ENCODE results near the gene AFMID. TPM values are rescaled to one million over a fixed set of nuclear protein-coding genes. Genes with fewer than 3 reads are reported as not detected.

AFMID gene
- total and polyA plus RNA-seq, 2 experiments from 2014 or later, result 38.0 to 47.5 TPM

DNA sequence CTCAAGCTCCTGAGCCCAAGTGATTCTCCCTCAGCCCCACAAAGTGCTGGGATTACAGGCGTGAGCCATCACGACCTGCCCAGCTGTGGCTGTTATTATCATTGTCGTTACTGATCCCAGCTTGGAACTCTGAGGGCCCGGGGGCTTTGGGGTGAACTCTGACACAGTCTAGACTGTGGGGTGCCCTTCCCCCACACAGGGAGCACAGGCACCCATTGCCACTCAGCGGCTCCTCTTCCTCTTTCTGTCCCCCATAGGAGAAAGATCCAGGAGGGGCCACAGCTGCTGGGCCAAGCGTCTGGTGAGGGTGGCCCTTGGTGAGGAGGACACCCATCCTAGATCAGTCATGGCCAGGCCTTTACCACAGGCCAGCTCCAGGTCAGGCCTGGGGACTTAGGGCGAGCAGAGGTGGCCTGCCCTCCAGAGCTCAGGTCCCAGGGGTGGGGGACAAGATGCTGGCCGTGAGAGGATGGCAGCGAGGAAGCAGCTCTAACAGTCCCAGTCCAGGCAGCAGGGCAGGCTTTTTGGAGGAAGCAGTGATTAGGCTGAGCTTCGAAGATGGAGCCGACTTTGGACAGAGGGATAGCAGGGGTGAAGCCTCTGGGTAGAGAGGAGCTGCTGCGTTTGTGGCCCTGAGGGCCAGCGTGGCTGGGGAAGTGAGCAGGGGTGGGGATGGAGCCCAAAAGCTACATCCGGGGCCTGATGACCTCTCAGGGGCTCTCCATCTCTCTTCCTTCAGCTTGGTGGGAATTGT is 69.0 kb downstream of the AFMID start:
- H3K9me3 Mint-ChIP-seq, result no peaks in the 10 kb centered on the region
- no peak overlapping the region for H3K27ac ChIP-seq (ENCODE audit: low read depth)
- H3K36me3 Mint-ChIP-seq (ENCODE audit: low read depth), result no peaks in the 10 kb centered on the region
- H3F3A ChIP-seq (replicated peaks; ENCODE audit: low read depth), result peaks cover 10% of the 10 kb centered on the region
- H3K36me3 ChIP-seq (ENCODE audit: insufficient read depth), result no peaks in the 10 kb centered on the region
- no peaks in the 10 kb centered on the region for H3K27me3 ChIP-seq (ENCODE audit: insufficient read depth)
- no peaks in the 10 kb centered on the region for H3K9me2 ChIP-seq (ENCODE audit: insufficient read depth)
- H3K4me2 ChIP-seq, result no peak overlapping the region
- TF ChIP-seq, protein P1, sequence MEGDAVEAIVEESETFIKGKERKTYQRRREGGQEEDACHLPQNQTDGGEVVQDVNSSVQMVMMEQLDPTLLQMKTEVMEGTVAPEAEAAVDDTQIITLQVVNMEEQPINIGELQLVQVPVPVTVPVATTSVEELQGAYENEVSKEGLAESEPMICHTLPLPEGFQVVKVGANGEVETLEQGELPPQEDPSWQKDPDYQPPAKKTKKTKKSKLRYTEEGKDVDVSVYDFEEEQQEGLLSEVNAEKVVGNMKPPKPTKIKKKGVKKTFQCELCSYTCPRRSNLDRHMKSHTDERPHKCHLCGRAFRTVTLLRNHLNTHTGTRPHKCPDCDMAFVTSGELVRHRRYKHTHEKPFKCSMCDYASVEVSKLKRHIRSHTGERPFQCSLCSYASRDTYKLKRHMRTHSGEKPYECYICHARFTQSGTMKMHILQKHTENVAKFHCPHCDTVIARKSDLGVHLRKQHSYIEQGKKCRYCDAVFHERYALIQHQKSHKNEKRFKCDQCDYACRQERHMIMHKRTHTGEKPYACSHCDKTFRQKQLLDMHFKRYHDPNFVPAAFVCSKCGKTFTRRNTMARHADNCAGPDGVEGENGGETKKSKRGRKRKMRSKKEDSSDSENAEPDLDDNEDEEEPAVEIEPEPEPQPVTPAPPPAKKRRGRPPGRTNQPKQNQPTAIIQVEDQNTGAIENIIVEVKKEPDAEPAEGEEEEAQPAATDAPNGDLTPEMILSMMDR (conservative IDR thresholded peaks at IDR 0.05; ENCODE audit: low read depth in 2 of 2), result no peak
- TF ChIP-seq ZNF331 (CRISPR knock-in tag; IDR thresholded peaks at IDR 0.05; ENCODE audit: low read depth) (no peak), ZNF114 (CRISPR knock-in tag; IDR thresholded peaks at IDR 0.05) (no peak), STAT1 (IDR thresholded peaks at IDR 0.05; ENCODE audit: unreplicated experiment) (no peak), EZH2 (IDR thresholded peaks at IDR 0.05; ENCODE audit: low read depth, unreplicated experiment) (no peak)
- TF ChIP-seq, protein P2, sequence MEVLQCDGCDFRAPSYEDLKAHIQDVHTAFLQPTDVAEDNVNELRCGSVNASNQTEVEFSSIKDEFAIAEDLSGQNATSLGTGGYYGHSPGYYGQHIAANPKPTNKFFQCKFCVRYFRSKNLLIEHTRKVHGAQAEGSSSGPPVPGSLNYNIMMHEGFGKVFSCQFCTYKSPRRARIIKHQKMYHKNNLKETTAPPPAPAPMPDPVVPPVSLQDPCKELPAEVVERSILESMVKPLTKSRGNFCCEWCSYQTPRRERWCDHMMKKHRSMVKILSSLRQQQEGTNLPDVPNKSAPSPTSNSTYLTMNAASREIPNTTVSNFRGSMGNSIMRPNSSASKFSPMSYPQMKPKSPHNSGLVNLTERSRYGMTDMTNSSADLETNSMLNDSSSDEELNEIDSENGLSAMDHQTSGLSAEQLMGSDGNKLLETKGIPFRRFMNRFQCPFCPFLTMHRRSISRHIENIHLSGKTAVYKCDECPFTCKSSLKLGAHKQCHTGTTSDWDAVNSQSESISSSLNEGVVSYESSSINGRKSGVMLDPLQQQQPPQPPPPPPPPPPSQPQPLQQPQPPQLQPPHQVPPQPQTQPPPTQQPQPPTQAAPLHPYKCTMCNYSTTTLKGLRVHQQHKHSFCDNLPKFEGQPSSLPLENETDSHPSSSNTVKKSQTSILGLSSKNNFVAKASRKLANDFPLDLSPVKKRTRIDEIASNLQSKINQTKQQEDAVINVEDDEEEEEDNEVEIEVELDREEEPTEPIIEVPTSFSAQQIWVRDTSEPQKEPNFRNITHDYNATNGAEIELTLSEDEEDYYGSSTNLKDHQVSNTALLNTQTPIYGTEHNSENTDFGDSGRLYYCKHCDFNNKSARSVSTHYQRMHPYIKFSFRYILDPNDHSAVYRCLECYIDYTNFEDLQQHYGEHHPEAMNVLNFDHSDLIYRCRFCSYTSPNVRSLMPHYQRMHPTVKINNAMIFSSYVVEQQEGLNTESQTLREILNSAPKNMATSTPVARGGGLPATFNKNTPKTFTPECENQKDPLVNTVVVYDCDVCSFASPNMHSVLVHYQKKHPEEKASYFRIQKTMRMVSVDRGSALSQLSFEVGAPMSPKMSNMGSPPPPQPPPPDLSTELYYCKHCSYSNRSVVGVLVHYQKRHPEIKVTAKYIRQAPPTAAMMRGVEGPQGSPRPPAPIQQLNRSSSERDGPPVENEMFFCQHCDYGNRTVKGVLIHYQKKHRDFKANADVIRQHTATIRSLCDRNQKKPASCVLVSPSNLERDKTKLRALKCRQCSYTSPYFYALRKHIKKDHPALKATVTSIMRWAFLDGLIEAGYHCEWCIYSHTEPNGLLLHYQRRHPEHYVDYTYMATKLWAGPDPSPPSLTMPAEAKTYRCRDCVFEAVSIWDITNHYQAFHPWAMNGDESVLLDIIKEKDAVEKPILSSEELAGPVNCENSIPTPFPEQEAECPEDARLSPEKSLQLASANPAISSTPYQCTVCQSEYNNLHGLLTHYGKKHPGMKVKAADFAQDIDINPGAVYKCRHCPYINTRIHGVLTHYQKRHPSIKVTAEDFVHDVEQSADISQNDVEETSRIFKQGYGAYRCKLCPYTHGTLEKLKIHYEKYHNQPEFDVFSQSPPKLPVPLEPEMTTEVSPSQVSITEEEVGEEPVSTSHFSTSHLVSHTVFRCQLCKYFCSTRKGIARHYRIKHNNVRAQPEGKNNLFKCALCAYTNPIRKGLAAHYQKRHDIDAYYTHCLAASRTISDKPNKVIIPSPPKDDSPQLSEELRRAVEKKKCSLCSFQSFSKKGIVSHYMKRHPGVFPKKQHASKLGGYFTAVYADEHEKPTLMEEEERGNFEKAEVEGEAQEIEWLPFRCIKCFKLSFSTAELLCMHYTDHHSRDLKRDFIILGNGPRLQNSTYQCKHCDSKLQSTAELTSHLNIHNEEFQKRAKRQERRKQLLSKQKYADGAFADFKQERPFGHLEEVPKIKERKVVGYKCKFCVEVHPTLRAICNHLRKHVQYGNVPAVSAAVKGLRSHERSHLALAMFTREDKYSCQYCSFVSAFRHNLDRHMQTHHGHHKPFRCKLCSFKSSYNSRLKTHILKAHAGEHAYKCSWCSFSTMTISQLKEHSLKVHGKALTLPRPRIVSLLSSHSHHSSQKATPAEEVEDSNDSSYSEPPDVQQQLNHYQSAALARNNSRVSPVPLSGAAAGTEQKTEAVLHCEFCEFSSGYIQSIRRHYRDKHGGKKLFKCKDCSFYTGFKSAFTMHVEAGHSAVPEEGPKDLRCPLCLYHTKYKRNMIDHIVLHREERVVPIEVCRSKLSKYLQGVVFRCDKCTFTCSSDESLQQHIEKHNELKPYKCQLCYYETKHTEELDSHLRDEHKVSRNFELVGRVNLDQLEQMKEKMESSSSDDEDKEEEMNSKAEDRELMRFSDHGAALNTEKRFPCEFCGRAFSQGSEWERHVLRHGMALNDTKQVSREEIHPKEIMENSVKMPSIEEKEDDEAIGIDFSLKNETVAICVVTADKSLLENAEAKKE (CRISPR knock-in tag; IDR thresholded peaks at IDR 0.05), result no peak
- TF ChIP-seq, protein P3, sequence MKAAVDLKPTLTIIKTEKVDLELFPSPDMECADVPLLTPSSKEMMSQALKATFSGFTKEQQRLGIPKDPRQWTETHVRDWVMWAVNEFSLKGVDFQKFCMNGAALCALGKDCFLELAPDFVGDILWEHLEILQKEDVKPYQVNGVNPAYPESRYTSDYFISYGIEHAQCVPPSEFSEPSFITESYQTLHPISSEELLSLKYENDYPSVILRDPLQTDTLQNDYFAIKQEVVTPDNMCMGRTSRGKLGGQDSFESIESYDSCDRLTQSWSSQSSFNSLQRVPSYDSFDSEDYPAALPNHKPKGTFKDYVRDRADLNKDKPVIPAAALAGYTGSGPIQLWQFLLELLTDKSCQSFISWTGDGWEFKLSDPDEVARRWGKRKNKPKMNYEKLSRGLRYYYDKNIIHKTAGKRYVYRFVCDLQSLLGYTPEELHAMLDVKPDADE (IDR thresholded peaks at IDR 0.05), result no peak
- TF ChIP-seq, protein P4, sequence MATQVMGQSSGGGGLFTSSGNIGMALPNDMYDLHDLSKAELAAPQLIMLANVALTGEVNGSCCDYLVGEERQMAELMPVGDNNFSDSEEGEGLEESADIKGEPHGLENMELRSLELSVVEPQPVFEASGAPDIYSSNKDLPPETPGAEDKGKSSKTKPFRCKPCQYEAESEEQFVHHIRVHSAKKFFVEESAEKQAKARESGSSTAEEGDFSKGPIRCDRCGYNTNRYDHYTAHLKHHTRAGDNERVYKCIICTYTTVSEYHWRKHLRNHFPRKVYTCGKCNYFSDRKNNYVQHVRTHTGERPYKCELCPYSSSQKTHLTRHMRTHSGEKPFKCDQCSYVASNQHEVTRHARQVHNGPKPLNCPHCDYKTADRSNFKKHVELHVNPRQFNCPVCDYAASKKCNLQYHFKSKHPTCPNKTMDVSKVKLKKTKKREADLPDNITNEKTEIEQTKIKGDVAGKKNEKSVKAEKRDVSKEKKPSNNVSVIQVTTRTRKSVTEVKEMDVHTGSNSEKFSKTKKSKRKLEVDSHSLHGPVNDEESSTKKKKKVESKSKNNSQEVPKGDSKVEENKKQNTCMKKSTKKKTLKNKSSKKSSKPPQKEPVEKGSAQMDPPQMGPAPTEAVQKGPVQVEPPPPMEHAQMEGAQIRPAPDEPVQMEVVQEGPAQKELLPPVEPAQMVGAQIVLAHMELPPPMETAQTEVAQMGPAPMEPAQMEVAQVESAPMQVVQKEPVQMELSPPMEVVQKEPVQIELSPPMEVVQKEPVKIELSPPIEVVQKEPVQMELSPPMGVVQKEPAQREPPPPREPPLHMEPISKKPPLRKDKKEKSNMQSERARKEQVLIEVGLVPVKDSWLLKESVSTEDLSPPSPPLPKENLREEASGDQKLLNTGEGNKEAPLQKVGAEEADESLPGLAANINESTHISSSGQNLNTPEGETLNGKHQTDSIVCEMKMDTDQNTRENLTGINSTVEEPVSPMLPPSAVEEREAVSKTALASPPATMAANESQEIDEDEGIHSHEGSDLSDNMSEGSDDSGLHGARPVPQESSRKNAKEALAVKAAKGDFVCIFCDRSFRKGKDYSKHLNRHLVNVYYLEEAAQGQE (IDR thresholded peaks at IDR 0.05; ENCODE audit: unreplicated experiment), result no peak
- ATAC-seq, result no peak
- H3K4me1 Mint-ChIP-seq, result peaks cover 41% of the 10 kb centered on the region
- no peak overlapping the region for H3K27ac Mint-ChIP-seq
- DNase-seq (ENCODE audit: low spot score), result no peak
- no peaks in the 10 kb centered on the region for H3K79me2 ChIP-seq (replicated peaks; ENCODE audit: insufficient read depth)
- no peak overlapping the region for H3K4me3 ChIP-seq
- no peaks in the 10 kb centered on the region for H4K20me1 ChIP-seq (replicated peaks; ENCODE audit: insufficient read depth)
- H3K4me3 Mint-ChIP-seq, result no peak overlapping the region
- peaks cover 16% of the 10 kb centered on the region for H3K27me3 Mint-ChIP-seq (ENCODE audit: insufficient read depth, low read depth, poor library complexity)
- no peak overlapping the region for H2AFZ ChIP-seq
- H3K4me1 ChIP-seq (ENCODE audit: insufficient read depth), result peaks cover 20% of the 10 kb centered on the region
